GM19043 (cell line): Measurements from ENCODE around the gene LPA.
"Not testable (repeated sequence)": the region's sequence is repeated elsewhere in the genome, so short reads cannot be mapped to it uniquely, and the experiment has no call there.

Experiments
- ATAC-seq: cut with Tn5 transposase; IDR thresholded peaks from one replicate; pipeline ENCODE4 v1.9.1; 2021; ENCODE audit warnings: low read depth; ENCODE audit not compliant: unreplicated experiment

LPA gene

GRCh38 chr6:160664198-160664597, at the start of gene LPA:
TSS of gene LPA (minus strand) at chr6:160664275. CDS start at chr6:160664214, 61 bp downstream.
- not testable (repeated sequence) for ATAC-seq

- not testable (repeated sequence) for ATAC-seq
Observed at GRCh38 chr6:160708993-160709392, 44.9 kb upstream of the LPA start.

- ATAC-seq: not testable (repeated sequence)
Observed at GRCh38 chr6:160704688-160705087, 40.6 kb upstream of the LPA start.

DNA sequence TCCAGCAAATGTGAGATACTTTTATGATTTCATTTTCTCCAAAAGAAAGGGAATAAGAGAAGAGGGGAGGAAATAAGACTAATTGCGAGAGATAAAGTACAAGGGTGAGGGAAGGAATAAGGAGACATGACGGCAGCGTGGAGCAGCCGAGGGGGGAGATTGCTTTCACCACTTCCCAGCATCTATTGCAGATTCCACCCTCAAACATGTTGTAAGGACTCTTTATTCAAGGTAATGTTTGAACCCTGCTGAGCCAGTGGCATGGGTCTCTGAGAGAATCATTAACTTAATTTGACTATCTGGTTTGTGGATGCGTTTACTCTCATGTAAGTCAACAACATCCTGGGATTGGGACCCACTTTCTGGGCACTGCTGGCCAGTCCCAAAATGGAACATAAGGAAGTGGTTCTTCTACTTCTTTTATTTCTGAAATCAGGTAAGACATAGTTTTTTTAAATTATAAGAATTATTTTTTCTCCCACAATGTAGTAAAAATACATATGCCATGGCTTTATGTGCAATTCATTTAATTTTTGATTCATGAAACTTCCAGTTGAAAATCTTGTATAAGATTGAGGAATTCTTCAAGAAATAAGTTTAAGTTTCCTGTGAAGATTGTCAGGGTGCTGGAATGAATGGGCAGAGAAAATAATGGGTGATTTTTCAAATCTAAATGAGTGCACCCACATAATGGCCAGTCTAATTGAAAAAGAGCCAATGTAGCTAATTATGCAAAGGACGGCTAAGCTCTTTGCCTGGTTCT, 38.0 kb upstream of the LPA start, which contains the start of gene PLG:
Gene PLG, plus strand, starts transcription at position 327 of the 763 bp plus-strand sequence. Its CDS starts 61 bp downstream, at position 388.
- ATAC-seq: not testable (repeated sequence)

DNA sequence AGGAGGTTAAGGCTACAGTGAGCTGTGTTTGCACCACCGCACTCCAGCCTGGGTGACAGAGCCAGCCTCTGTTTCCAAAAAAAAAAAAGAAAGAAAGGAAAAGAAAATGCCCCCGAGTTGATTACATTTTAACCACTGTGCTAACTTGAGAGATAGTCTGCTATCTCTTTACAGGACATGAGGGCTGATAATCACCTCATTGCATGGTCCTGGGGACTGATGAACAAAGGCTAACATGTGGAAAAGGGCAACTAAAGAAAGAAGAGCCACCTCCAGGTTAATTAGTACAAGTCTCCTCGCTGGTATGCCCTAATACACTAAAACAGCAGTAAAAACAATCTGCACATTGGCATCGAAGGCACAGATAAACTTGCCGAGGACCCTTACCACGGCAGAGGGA, 33.8 kb upstream of the LPA start:
- no peak for ATAC-seq

DNA sequence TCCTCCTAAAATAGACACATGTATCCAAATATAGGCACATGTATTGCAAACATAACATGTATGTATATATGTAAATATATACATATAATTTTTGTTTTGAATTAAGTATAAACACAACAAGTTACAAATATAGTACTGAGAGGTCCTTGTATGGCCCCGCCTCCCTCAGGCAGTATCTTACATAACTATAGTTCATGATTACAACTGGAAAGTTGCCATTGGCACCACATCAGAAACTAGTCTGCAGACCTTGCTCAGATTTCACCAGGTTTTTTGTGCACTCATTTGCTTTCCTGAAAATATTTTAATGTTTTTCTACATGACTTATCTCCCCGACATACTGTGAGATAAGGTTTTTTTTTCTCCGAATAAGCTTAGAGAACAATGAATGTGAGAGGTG, 32.8 kb upstream of the LPA start:
- not testable (repeated sequence) for ATAC-seq

DNA sequence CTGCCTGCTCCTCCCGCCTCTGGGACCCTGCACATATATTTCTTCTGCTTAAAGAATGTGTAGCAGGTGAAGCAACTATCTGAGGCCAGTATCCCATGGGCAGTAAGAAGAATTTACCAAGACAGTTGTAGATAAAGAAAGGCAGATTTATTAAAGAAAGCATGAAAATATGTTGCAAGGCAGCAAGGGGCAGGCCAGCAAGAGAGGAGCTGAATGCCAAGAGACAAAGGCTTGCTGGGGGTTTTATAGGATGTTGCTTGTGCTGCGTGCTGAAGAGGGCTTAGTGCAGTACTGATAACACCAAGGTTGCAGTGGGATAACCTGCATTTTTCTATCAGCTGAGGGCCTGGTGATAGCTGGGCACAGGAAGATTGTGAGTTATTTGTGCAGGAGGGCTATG, 31.5 kb upstream of the LPA start:
- ATAC-seq: not testable (repeated sequence)

DNA sequence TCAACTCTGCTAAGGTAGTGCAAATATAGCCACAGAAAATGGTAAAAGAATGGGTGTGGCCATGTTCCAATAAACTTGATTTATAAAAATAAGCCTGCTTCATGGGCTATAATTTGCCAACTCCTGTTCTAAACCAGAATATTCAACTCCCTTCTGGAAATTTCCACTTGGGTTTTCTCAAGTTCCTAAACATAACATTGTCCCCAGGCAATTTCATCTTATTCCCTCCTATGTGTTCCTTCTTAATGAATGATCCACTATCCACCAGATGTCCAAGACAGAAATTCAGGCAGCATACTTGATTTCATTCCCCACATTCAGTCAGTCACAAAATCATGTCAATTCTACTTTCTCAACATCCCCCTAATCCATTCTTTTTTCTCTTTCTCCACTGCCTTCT, 30.9 kb upstream of the LPA start:
- not testable (repeated sequence) for ATAC-seq

DNA sequence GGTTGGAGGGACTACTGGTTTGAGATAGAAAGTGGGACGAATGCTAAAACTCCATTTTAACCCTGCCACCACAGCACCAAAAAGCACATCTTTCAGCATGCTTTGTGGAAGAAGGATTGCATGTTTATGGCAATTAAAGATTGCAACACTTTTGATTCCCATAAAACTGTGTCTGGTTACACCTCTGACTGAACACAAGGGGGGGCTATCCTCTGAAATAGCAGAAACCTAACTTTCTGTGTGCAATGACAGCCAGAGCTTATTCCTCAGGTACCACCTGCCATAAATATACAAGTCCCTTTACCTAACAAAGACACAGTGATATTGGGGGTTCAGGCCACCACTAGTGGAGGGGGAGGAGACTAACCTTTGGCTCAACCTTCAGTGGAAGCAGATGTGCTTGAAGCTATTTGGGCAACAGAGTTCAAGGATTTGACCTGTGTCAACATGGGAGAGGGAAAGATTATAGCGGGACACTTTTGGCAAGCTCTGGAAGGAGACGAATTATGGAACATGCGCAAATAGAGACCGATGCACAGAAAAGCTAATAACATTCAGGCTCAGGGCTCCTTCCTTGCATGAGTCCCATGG, 28.4 kb upstream of the LPA start:
- no peak for ATAC-seq

DNA sequence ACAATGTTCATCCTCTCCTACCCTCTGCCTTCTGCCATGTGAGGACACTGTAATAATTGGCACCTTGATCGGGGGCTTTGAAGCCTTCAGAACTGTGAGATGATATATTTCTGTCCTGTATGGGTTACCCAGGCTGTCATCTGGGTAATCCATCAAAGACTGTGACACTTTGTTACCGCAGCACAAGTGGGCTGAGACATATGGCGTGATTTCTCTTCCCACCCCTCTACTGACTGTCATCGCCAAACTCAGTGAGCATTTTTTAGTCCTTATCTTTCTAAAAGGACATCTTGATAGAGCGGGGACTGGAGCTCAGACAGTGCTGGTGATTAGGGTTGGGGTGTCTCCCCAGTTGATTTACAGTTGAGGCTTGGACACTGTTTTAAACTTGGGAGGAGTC, 27.5 kb upstream of the LPA start:
- no peak for ATAC-seq

DNA sequence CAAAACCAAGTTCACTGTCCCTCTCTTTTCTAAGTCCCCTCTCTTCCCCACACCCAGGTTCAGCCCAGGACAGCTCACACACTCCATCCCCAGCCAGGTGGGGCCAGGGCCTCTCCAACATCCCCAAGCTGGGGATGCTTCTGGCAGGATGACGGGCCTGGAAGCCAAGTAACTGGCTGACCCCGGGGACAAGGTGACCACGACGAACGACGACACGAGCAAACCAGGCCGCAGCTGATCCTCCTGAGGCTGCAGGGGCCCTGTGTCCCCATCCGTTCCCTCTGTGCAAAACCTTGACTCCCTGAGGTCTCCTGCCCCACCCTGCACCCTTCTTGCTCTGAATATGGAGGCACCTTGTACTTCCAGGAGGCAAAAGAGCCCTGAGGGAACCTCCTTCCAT, 26.4 kb upstream of the LPA start:
- no peak for ATAC-seq

DNA sequence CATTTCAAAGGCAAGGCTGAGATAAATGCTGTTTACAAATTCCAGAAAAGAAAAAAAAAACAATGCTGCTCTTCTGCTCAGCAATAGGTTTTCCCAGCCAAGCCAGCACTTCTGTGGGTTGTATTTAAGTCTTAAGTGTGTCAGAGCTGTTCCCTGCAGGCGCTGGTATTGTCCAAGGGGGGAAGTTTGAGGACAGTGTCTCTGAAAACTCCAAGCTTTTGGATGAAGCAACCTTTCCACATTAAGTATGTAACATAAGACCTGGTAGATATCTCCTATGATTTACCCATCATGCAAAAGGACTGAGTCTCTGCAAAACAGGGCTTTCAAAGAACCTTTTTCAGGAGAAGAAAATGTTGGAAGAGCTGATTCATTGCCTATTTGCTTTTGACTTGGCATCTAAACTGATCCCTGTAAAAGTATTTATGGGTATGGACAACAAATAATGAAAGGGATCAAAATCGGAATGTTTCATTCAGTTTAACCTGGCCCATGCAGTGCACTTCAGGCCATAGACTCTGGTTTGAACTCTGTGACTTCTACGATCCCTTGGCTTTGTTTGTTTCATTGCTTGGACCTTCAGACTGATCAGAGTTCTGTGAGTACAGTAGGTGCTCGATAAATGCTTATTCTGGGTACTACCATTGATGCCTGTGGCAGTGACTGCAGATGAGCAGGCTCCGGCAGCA, 21.8 kb upstream of the LPA start:
- ATAC-seq: no peak

- ATAC-seq: not testable (repeated sequence)
Observed at GRCh38 chr6:160685101-160685761, 21.2 kb upstream of the LPA start.

GRCh38 chr6:160679402-160679769, 15.3 kb upstream of the LPA start:
- ATAC-seq: no peak

DNA sequence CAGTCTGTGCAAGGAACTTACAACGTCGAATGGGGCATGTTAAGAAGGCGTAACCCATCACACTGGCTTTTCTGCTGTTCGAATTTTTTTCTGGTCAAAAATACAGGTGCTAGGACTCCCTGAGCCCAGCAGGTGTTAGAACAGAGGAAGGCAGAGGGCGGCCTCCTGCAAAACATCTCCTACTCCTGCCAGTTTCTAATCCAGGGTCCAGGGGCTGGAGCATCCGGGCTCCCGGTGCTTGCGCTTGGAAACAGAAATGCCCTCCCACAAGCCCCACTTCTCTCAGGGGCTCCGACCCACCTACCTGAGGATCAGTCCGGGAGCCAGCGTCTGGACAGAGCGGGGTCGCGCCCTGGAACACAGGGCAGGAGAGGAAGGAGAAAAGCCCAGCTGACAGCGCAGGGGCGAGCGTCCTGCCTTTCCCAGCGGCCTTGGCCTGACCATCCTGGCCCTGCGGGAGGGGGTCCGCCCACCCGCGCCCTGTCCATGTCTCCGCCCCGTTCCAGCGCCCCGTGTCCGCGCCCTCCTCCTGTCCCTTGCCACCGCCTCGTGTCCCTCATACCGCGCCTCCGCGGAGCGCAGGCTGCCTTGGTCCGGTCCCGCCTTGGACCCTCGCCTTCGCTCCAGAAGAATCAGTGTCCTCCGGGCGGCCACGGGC, 14.8 kb upstream of the LPA start:
- ATAC-seq: no peak

- ATAC-seq: no peak
Observed at GRCh38 chr6:160678230-160678629, 14.2 kb upstream of the LPA start.

- ATAC-seq: not testable (repeated sequence)
Observed at GRCh38 chr6:160676418-160676817, 12.3 kb upstream of the LPA start.

GRCh38 chr6:160668589-160668988, 4.5 kb upstream of the LPA start:
- no peak for ATAC-seq

- ATAC-seq: peak; percentile 82
Observed at GRCh38 chr6:160667639-160668481, 3.8 kb upstream of the LPA start.

DNA sequence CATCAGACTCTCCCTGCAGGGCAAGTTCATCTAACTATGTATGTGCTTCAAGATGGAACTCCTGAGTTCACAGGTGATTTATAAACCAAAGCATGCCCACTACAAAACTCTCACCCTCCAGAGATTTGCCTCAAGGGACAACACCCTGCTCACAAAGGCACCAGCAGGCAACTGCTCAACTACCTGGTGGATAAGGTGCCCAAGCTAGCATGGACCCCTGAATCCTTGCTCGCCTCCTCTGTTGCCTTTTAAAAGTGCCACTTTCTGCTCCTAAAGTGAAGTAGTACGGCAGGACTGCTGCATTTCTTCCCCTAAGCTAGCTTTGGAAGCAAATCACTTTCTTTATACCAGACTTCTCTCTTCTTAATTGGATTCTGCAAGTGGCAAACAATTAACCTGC, 1.2 kb downstream of the LPA start:
- ATAC-seq: no peak
